CD14-positive monocyte (primary cell): ENCODE results near the gene ZFY. TPM values are rescaled to one million over a fixed set of nuclear protein-coding genes. Genes with fewer than 3 reads are reported as not detected.

ENCODE experiments used
- DNase-seq, 3 donors: peaks; one replicate each; pipeline ENCODE4 v3.0.0-alpha.2; 2011 to 2022
- H2AFZ ChIP-seq: 2 replicates; pipeline ENCODE4 v1.6.0; 2012; ENCODE audit warnings: mild to moderate bottlenecking, low read depth, low read length, inconsistent platforms; ENCODE audit not compliant: insufficient read depth, poor library complexity, severe bottlenecking
- H3K27ac ChIP-seq, 2 donors: 1 replicate in 1 of 2; 2 replicates in 1 of 2; pipeline ENCODE4 v1.5.1; 2012 to 2013; ENCODE audit warnings: low read length in 2 of 2, control low read depth in 1 of 2, inconsistent platforms in 1 of 2, low read depth in 1 of 2, mild to moderate bottlenecking in 1 of 2
- H3K27me3 ChIP-seq, 2 donors: one replicate each; pipeline versions ENCODE4 v1.6.0 to v1.6.1; 2011 to 2013; ENCODE audit warnings: low read length in 2 of 2; ENCODE audit not compliant: control insufficient read depth in 2 of 2, insufficient read depth in 2 of 2
- H3K36me3 ChIP-seq, 2 donors: replicated peaks in 1 of 2; 1 replicate in 1 of 2; 2 replicates in 1 of 2; pipeline versions ENCODE4 v1.5.1 to v1.6.1; 2012 to 2013; ENCODE audit warnings: low read length in 2 of 2, control low read depth in 1 of 2, inconsistent platforms in 1 of 2, mild to moderate bottlenecking in 1 of 2; ENCODE audit not compliant: insufficient read depth in 2 of 2, control insufficient read depth in 1 of 2
- H3K4me1 ChIP-seq, 2 donors: 1 replicate in 1 of 2; 2 replicates in 1 of 2; pipeline versions ENCODE4 v1.5.1 to v1.6.1; 2012 to 2013; ENCODE audit warnings: low read length in 2 of 2, control low read depth in 1 of 2, inconsistent platforms in 1 of 2, mild to moderate bottlenecking in 1 of 2, moderate library complexity in 1 of 2; ENCODE audit not compliant: insufficient read depth in 2 of 2, control insufficient read depth in 1 of 2
- H3K4me2 ChIP-seq: replicated peaks from 2 replicates; pipeline ENCODE3; 2012; ENCODE audit warnings: low read length, moderate library complexity, mild to moderate bottlenecking; ENCODE audit not compliant: poor library complexity, severe bottlenecking; ENCODE audit errors: extremely low read depth
- H3K4me3 ChIP-seq, 3 experiments: fragments of 200-600 bp in 1 of 3; sonication (generic) in 1 of 3; replicated peaks in 1 of 3; 1 replicate in 2 of 3; 2 replicates in 1 of 3; pipeline ENCODE4 v1.5.1; 2011 to 2013; ENCODE audit warnings: low read length in 3 of 3, mild to moderate bottlenecking in 3 of 3, control low read depth in 2 of 3, low read depth in 2 of 3, inconsistent platforms in 1 of 3, moderate library complexity in 1 of 3
- H3K79me2 ChIP-seq: 2 replicates; pipeline ENCODE4 v1.6.0; 2012; ENCODE audit warnings: mild to moderate bottlenecking, control low read depth, inconsistent platforms, low read length, moderate library complexity; ENCODE audit not compliant: insufficient read depth
- H3K9ac ChIP-seq: 2 replicates; pipeline ENCODE4 v1.6.0; 2017; ENCODE audit warnings: low read length, mild to moderate bottlenecking; ENCODE audit not compliant: insufficient read depth, poor library complexity, severe bottlenecking
- H3K9me3 ChIP-seq, 2 donors: replicated peaks in 1 of 2; 1 replicate in 1 of 2; 2 replicates in 1 of 2; pipeline versions ENCODE4 v1.5.1 to v1.6.1; 2012 to 2013; ENCODE audit warnings: low read length in 2 of 2, control low read depth in 1 of 2; ENCODE audit not compliant: control insufficient read depth in 1 of 2, insufficient read depth in 1 of 2
- H4K20me1 ChIP-seq: 2 replicates; pipeline ENCODE4 v1.6.0; 2012; ENCODE audit warnings: mild to moderate bottlenecking, low read length, control low read depth, moderate library complexity; ENCODE audit not compliant: insufficient read depth
- H3K27ac Mint-ChIP-seq, 7 donors: one replicate each; pipeline ENCODE4 v1.8.0; 2020; ENCODE audit warnings: mild to moderate bottlenecking in 7 of 7, mixed read lengths in 7 of 7, moderate library complexity in 6 of 7, inconsistent platforms in 2 of 7
- H3K27me3 Mint-ChIP-seq, 3 donors: one replicate each; pipeline ENCODE4 v1.8.0; 2021 to 2022; ENCODE audit warnings: low read depth in 3 of 3, mild to moderate bottlenecking in 3 of 3, mixed read lengths in 3 of 3, moderate library complexity in 3 of 3, inconsistent platforms in 1 of 3
- H3K36me3 Mint-ChIP-seq, 2 donors: one replicate each; pipeline ENCODE4 v1.8.0; 2020; ENCODE audit warnings: mixed read lengths in 2 of 2, inconsistent platforms in 1 of 2, mild to moderate bottlenecking in 1 of 2
- H3K4me1 Mint-ChIP-seq: one replicate; pipeline ENCODE4 v1.8.0; 2020; ENCODE audit warnings: mild to moderate bottlenecking, mixed read lengths
- H3K4me3 Mint-ChIP-seq, 2 donors: one replicate each; pipeline ENCODE4 v1.8.0; 2020; ENCODE audit warnings: mild to moderate bottlenecking in 2 of 2, mixed read lengths in 2 of 2, moderate library complexity in 1 of 2
- H3K9me3 Mint-ChIP-seq, 7 donors: one replicate each; pipeline ENCODE4 v1.8.0; 2020 to 2022; ENCODE audit warnings: mixed read lengths in 7 of 7, mild to moderate bottlenecking in 6 of 7, moderate library complexity in 6 of 7, inconsistent platforms in 2 of 7
- WGBS: methylation state at CpG from one replicate; pipeline ENCODE4 v1.1.5; 2013; ENCODE audit warnings: missing lambda C conversion rate; ENCODE audit not compliant: insufficient coverage; 5-methylcytosine and 5-hydroxymethylcytosine counted together
- intact Hi-C, 2 donors: fragments of 100-400 bp; cut with micrococcal nuclease; formaldehyde crosslinking; loops; one replicate each; pipeline versions ENCODE4 v1.15.0 to v1.15.1; 2023
- polyA plus RNA-seq, 3 donors: library from polyadenylated mRNA; depleted of rRNA in 1 of 3; unstranded in 2 of 3; stranded (reverse) in 1 of 3; fragments of 300-500 nt in 2 of 3; fragments of >200 nt in 1 of 3; fragmentation: Illumina TruSeq in 2 of 3; gene quantifications; 1 replicate in 2 of 3; 2 replicates in 1 of 3; pipeline ENCODE4 v1.2.3, GENCODE V29; 2012 to 2021
- TF ChIP-seq, protein P1 (sequence below): fragments of 200-600 bp; IDR thresholded peaks from one replicate; pipeline ENCODE4 v1.8.0; 2022; ENCODE audit warnings: antibody characterized with exemption, mild to moderate bottlenecking

Gene ZFY
- polyA plus RNA-seq, 3 donors = not detected

GRCh38 chrY:3016594-3016993 lies 81.4 kb downstream of the ZFY start:
- no CpG with 5 or more reads among the region's 1 CpG for WGBS
- intact Hi-C loops = no loop called here
- peak in 2 of 3 donors; percentile 20 to 25 for DNase-seq

DNA sequence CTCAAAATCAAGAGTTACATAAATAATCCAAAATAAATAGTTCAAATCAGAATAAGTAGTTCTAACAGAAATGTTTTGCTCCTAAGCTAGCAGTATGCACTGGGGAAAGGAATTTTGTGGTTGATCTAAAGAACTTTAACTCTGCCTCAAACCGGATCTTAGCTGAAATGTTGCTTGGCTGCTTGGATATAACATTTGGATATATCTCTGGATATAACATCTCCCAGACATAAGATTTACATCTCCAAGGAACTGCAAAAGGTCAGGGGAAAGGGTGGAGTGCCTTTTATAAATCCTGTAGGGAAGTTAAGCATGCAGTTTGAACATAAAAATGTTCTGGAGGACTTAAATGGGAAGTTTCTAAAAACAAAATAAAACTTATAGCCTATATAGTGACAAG lies 83.4 kb downstream of the ZFY start:
- no peaks in the 10 kb centered on the region for H3K27me3 ChIP-seq
- H3K36me3 Mint-ChIP-seq = peaks cover 0 to 13% of the 10 kb centered on the region in 2 donors
- intact Hi-C loops = no loop called here
- no peaks in the 10 kb centered on the region for H4K20me1 ChIP-seq
- H3K9me3 ChIP-seq = no peaks in the 10 kb centered on the region
- H3K4me2 ChIP-seq = no peak overlapping the region
- no peaks in the 10 kb centered on the region for H3K79me2 ChIP-seq
- peak overlapping the region in 2 of 7 donors; percentile 22 to 69 for H3K27ac Mint-ChIP-seq
- no peak overlapping the region for H3K9ac ChIP-seq
- DNase-seq = no peak
- peaks cover 0 to 2% (median 0%) of the 10 kb centered on the region in 3 donors for H3K27me3 Mint-ChIP-seq
- H3K27ac ChIP-seq = no peak overlapping the region
- H3K4me1 Mint-ChIP-seq = peaks cover 65% of the 10 kb centered on the region
- no peaks in the 10 kb centered on the region for H3K9me3 Mint-ChIP-seq
- H2AFZ ChIP-seq = no peak overlapping the region
- H3K36me3 ChIP-seq = no peaks in the 10 kb centered on the region
- TF ChIP-seq, protein P1, sequence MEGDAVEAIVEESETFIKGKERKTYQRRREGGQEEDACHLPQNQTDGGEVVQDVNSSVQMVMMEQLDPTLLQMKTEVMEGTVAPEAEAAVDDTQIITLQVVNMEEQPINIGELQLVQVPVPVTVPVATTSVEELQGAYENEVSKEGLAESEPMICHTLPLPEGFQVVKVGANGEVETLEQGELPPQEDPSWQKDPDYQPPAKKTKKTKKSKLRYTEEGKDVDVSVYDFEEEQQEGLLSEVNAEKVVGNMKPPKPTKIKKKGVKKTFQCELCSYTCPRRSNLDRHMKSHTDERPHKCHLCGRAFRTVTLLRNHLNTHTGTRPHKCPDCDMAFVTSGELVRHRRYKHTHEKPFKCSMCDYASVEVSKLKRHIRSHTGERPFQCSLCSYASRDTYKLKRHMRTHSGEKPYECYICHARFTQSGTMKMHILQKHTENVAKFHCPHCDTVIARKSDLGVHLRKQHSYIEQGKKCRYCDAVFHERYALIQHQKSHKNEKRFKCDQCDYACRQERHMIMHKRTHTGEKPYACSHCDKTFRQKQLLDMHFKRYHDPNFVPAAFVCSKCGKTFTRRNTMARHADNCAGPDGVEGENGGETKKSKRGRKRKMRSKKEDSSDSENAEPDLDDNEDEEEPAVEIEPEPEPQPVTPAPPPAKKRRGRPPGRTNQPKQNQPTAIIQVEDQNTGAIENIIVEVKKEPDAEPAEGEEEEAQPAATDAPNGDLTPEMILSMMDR = no peak
- H3K4me1 ChIP-seq = peaks cover 0 to 33% of the 10 kb centered on the region in 2 donors
- no CpG with 5 or more reads among the region's 1 CpG for WGBS
- H3K4me3 ChIP-seq = no peak overlapping the region
- no peak overlapping the region for H3K4me3 Mint-ChIP-seq

More at GRCh38 chrY:3016594-3016993, 81.4 kb downstream of the ZFY start:
- no peaks in the 10 kb centered on the region for H3K9me3 ChIP-seq
- Mint-ChIP-seq H3K4me1 (peaks cover 61% of the 10 kb centered on the region), H3K36me3 (peaks cover 0 to 17% of the 10 kb centered on the region in 2 donors), H3K27ac (peak overlapping the region in 2 of 7 donors; percentile 71 to 91), H3K27me3 (peaks cover 0 to 2% (median 0%) of the 10 kb centered on the region in 3 donors), H3K4me3 (no peak overlapping the region), H3K9me3 (no peaks in the 10 kb centered on the region)
- no peak overlapping the region for H3K4me2 ChIP-seq
- no peaks in the 10 kb centered on the region for H3K36me3 ChIP-seq
- H3K4me3 ChIP-seq = no peak overlapping the region
- H4K20me1 ChIP-seq = no peaks in the 10 kb centered on the region
- H3K9ac ChIP-seq = no peak overlapping the region
- H3K79me2 ChIP-seq = no peaks in the 10 kb centered on the region
- H3K4me1 ChIP-seq = peaks cover 0 to 22% of the 10 kb centered on the region in 2 donors
- no peak overlapping the region for H3K27ac ChIP-seq
- no peaks in the 10 kb centered on the region for H3K27me3 ChIP-seq
- H2AFZ ChIP-seq = no peak overlapping the region
- TF ChIP-seq, protein P1 = no peak
